Vagina (tissue), 2 donors: Measurements from ENCODE around the gene STIMATE. TPM values are rescaled to one million over a fixed set of nuclear protein-coding genes. Genes with fewer than 3 reads are reported as not detected.

Experiments used
- DNase-seq, 2 donors: peaks; one replicate each; pipeline ENCODE4 v3.0.0-alpha.2; 2017; ENCODE audit errors: extremely low spot score in 2 of 2
- H3K27ac ChIP-seq: fragments of 200-600 bp; sonication (generic); one replicate; pipeline ENCODE4 v1.5.1; 2019
- H3K27me3 ChIP-seq: fragments of 200-600 bp; sonication (generic); one replicate; pipeline ENCODE4 v1.5.1; 2019
- H3K36me3 ChIP-seq, 2 donors: fragments of 200-600 bp; sonication (generic); one replicate each; pipeline ENCODE4 v1.5.1; 2017 to 2019
- H3K4me1 ChIP-seq: fragments of 200-600 bp; sonication (generic); one replicate; pipeline ENCODE4 v1.5.1; 2019
- H3K4me3 ChIP-seq, 2 donors: fragments of 200-600 bp; sonication (generic); 1 replicate in 1 of 2; 2 replicates in 1 of 2; pipeline ENCODE4 v1.5.1; 2016 to 2019
- H3K9me3 ChIP-seq: fragments of 200-600 bp; sonication (generic); one replicate; pipeline ENCODE4 v1.5.1; 2019
- CTCF ChIP-seq, 3 experiments: fragments of 450-650 bp in 2 of 3; fragments of 200-600 bp in 1 of 3; sonication (generic) in 1 of 3; IDR thresholded peaks; one replicate each; pipeline ENCODE4 v1.5.1; 2017 to 2019; ENCODE audit warnings: antibody characterized with exemption in 3 of 3, mild to moderate bottlenecking in 2 of 3, moderate library complexity in 2 of 3
- POLR2A ChIP-seq, 2 donors: fragments of 450-650 bp; IDR thresholded peaks; one replicate each; pipeline ENCODE4 v1.6.1; 2017; ENCODE audit warnings: antibody characterized with exemption in 2 of 2, mild to moderate bottlenecking in 2 of 2, moderate library complexity in 2 of 2
- POLR2AphosphoS5 ChIP-seq, 2 donors: sonication (generic); formaldehyde crosslinking; IDR thresholded peaks; one replicate each; pipeline ENCODE4 v1.9.0; 2017; ENCODE audit warnings: antibody characterized with exemption in 2 of 2, mild to moderate bottlenecking in 2 of 2, low read depth in 1 of 2; ENCODE audit not compliant: insufficient read depth in 1 of 2
- intact Hi-C: fragments of 100-400 bp; cut with DNase I; formaldehyde crosslinking; loops from one replicate; pipeline ENCODE4 v1.15.1; 2023
- total RNA-seq: library from RNA; depleted of rRNA; stranded (reverse); fragments of >200 nt; gene quantifications from one replicate; pipeline ENCODE4 v1.2.3, GENCODE V29; 2016

Gene STIMATE
- total RNA-seq, 1 donor from 2014 or later = 12.5 TPM

GRCh38 chr3:52891615-52892081, 5.7 kb downstream of the STIMATE start:
- no peaks in the 10 kb centered on the region for H3K36me3 ChIP-seq
- intact Hi-C loops = loop anchor here (5.0 kb wide), 1 partner anchor 44 kb away; no protein-coding TSS in a partner anchor
- H3K4me1 ChIP-seq = peaks cover 63% of the 10 kb centered on the region
- TF ChIP-seq CTCF (IDR thresholded peaks at IDR 0.05) (no peak), POLR2A (IDR thresholded peaks at IDR 0.05) (no peak), POLR2AphosphoS5 (IDR thresholded peaks at IDR 0.05; ENCODE audit: insufficient read depth in 1 of 2, low read depth in 1 of 2) (no peak)
- H3K27me3 ChIP-seq = no peaks in the 10 kb centered on the region
- no peaks in the 10 kb centered on the region for H3K9me3 ChIP-seq
- DNase-seq = peak in 1 of 2 donors; percentile 19
- H3K4me3 ChIP-seq = no peak overlapping the region
- peak overlapping the region; percentile 76 for H3K27ac ChIP-seq

- Histone ChIP-seq H3K4me1 (peaks cover 63% of the 10 kb centered on the region), H3K4me3 (no peak overlapping the region), H3K27ac (peak overlapping the region; percentile 76), H3K36me3 (no peaks in the 10 kb centered on the region), H3K27me3 (no peaks in the 10 kb centered on the region), H3K9me3 (no peaks in the 10 kb centered on the region)
- DNase-seq = peak in 1 of 2 donors; percentile 61
- no peak for TF ChIP-seq POLR2A (IDR thresholded peaks at IDR 0.05)
- no peak for TF ChIP-seq CTCF (IDR thresholded peaks at IDR 0.05)
- TF ChIP-seq POLR2AphosphoS5 (IDR thresholded peaks at IDR 0.05; ENCODE audit: insufficient read depth in 1 of 2, low read depth in 1 of 2) = no peak
- intact Hi-C loops = loop anchor here (5.0 kb wide), 1 partner anchor 44 kb away; no protein-coding TSS in a partner anchor
These were observed 6.2 kb downstream of the STIMATE start for GRCh38 chr3:52891164-52891563.

- peak in 1 of 2 donors; percentile 19 for DNase-seq
- no peaks in the 10 kb centered on the region for H3K27me3 ChIP-seq
- H3K4me3 ChIP-seq = no peak overlapping the region
- intact Hi-C loops = loop anchor here (5.0 kb wide), 1 partner anchor 43 kb away; no protein-coding TSS in a partner anchor
- TF ChIP-seq CTCF (IDR thresholded peaks at IDR 0.05) (no peak), POLR2A (IDR thresholded peaks at IDR 0.05) (no peak), POLR2AphosphoS5 (IDR thresholded peaks at IDR 0.05; ENCODE audit: insufficient read depth in 1 of 2, low read depth in 1 of 2) (no peak)
- H3K27ac ChIP-seq = no peak overlapping the region
- no peaks in the 10 kb centered on the region for H3K36me3 ChIP-seq
- no peaks in the 10 kb centered on the region for H3K9me3 ChIP-seq
- H3K4me1 ChIP-seq = peaks cover 62% of the 10 kb centered on the region
These were observed 6.6 kb downstream of the STIMATE start for GRCh38 chr3:52890735-52891134.

- H3K4me3 ChIP-seq = no peak overlapping the region
- intact Hi-C loops = loop anchor here (5.0 kb wide), 1 partner anchor 43 kb away; no protein-coding TSS in a partner anchor
These were observed 7.4 kb downstream of the STIMATE start for GRCh38 chr3:52889901-52890300.

More at GRCh38 chr3:52889901-52890300, 7.4 kb downstream of the STIMATE start:
- Histone ChIP-seq H3K4me1 (peaks cover 53% of the 10 kb centered on the region), H3K27me3 (no peaks in the 10 kb centered on the region), H3K9me3 (no peaks in the 10 kb centered on the region), H3K36me3 (no peaks in the 10 kb centered on the region), H3K27ac (no peak overlapping the region)
- DNase-seq = peak in 1 of 2 donors; percentile 43
- TF ChIP-seq CTCF (IDR thresholded peaks at IDR 0.05) (no peak), POLR2AphosphoS5 (IDR thresholded peaks at IDR 0.05; ENCODE audit: insufficient read depth in 1 of 2, low read depth in 1 of 2) (no peak), POLR2A (IDR thresholded peaks at IDR 0.05) (no peak)
